Measurements from ENCODE around the gene SMIM28. TPM values are rescaled to one million over a fixed set of nuclear protein-coding genes. Genes with fewer than 3 reads are reported as not detected.
A peak's percentile ranks its signal among the peaks of the same experiment; 100 is the strongest.

SMIM28 gene
- not detected in 2 replicates for total RNA-seq
- not detected in 2 replicates for polyA plus RNA-seq
- polyA plus RNA-seq (2011; cell fraction: cytosol; rRNA removed), result not detected in 2 replicates
- polyA plus RNA-seq (2011; cell fraction: nucleus; rRNA removed), result not detected in 2 replicates
- not detected in 2 replicates for polyA plus RNA-seq (2012)
- polyA minus RNA-seq, result not detected in 2 replicates
- polyA minus RNA-seq (2011; cell fraction: cytosol; rRNA and poly(A)+ RNA removed), result not detected
- polyA minus RNA-seq (2011; cell fraction: nucleus; rRNA and poly(A)+ RNA removed), result not detected in 2 replicates
- Bru-seq, nascent RNA, result percentile 11 among the genes with signal in this experiment
- not detected for BruChase-seq, experiment 1, labeled RNA remaining after a 6-hour chase
- BruChase-seq, experiment 2, labeled RNA remaining after a 2-hour chase, result not detected
- long read RNA-seq, result 0 reads

DNA sequence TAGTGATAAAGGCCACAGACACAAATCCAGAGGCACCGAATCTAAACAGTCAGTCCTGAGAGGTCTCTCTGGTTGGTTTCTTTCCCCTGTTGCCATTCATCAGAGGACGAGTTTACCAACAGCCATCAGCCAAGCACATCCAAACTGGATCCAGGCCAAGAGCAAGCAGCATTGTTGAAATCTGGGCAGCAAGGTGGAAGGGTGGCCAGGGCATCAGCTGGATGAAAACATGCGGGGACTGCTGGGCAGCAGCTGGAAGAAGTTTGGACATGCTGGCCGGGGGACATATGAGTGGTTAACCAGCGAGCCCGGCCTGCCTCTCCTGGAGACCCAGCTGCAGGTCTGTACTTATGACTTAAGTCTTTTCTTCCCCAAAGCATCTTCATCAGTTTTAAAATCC lies at the start of gene SMIM28:
SMIM28 (plus strand) TSS at position 62 of the 400 bp plus-strand sequence; CDS start at position 230, 168 bp downstream.
- FAIRE-seq (no peak), DNase-seq (ENCODE audit: low read depth, low spot score) (no peak)
- intact Hi-C loops (cut with micrococcal nuclease), result no loop called here
- H3K36me3 ChIP-seq (ENCODE audit: control insufficient read depth in 2 of 2, extremely low read depth in 1 of 2, insufficient read depth in 2 of 2, low read length in 2 of 2), result no peaks in the 10 kb centered on the region
- H3K27me3 ChIP-seq (ENCODE audit: control insufficient read depth in 2 of 2, insufficient read depth in 2 of 2, low read length in 2 of 2), result no peaks in the 10 kb centered on the region
- H3K27ac ChIP-seq (ENCODE audit: insufficient read depth, low read depth, low read length), result no peak within 1 kb of the TSS
- TF ChIP-seq, protein P1, sequence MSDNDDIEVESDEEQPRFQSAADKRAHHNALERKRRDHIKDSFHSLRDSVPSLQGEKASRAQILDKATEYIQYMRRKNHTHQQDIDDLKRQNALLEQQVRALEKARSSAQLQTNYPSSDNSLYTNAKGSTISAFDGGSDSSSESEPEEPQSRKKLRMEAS (IDR thresholded peaks at IDR 0.05; ENCODE audit: insufficient read depth, insufficient read length), result no peak
- TF ChIP-seq GATA2 (IDR thresholded peaks at IDR 0.05; ENCODE audit: insufficient read depth, insufficient read length, low read depth, low read length), result no peak
- TF ChIP-seq MYC (IDR thresholded peaks at IDR 0.05; ENCODE audit: low read depth, low read length), result no peak
- no peak for TF ChIP-seq FOS (IDR thresholded peaks at IDR 0.05; ENCODE audit: borderline replicate concordance, insufficient read depth, low read length)
- TF ChIP-seq, protein P2, sequence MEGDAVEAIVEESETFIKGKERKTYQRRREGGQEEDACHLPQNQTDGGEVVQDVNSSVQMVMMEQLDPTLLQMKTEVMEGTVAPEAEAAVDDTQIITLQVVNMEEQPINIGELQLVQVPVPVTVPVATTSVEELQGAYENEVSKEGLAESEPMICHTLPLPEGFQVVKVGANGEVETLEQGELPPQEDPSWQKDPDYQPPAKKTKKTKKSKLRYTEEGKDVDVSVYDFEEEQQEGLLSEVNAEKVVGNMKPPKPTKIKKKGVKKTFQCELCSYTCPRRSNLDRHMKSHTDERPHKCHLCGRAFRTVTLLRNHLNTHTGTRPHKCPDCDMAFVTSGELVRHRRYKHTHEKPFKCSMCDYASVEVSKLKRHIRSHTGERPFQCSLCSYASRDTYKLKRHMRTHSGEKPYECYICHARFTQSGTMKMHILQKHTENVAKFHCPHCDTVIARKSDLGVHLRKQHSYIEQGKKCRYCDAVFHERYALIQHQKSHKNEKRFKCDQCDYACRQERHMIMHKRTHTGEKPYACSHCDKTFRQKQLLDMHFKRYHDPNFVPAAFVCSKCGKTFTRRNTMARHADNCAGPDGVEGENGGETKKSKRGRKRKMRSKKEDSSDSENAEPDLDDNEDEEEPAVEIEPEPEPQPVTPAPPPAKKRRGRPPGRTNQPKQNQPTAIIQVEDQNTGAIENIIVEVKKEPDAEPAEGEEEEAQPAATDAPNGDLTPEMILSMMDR (IDR thresholded peaks at IDR 0.05; ENCODE audit: extremely low read depth in 1 of 2, insufficient read depth in 1 of 2, low read depth in 1 of 2, low read length in 2 of 2), result no peak
- TF ChIP-seq POLR2AphosphoS5 (IDR thresholded peaks at IDR 0.05; ENCODE audit: insufficient read depth, low read depth, low read length), result no peak
- no peak for TF ChIP-seq POLR2A (IDR thresholded peaks at IDR 0.05; ENCODE audit: low read depth, low read length)
- TF ChIP-seq EZH2 (IDR thresholded peaks at IDR 0.05; ENCODE audit: borderline replicate concordance, low read depth, low read length, severe bottlenecking), result no peak
- no peak for TF ChIP-seq JUN (IDR thresholded peaks at IDR 0.05; ENCODE audit: borderline replicate concordance, insufficient read depth, insufficient read length, low read depth)
- no peak within 1 kb of the TSS for H3K4me2 ChIP-seq (ENCODE audit: insufficient read depth, low read length)
- H3K9me3 ChIP-seq (replicated peaks; ENCODE audit: control insufficient read depth, insufficient read depth, low read length), result no peaks in the 10 kb centered on the region
- no TSS peak for BruUV-seq (replicated peaks)
- H3K9me1 ChIP-seq (replicated peaks; ENCODE audit: control insufficient read depth, extremely low read depth, insufficient read depth, low read length), result no peaks in the 10 kb centered on the region
- H3K9ac ChIP-seq (replicated peaks; ENCODE audit: extremely low read depth, insufficient read depth, low read length), result no peak within 1 kb of the TSS
- H3K4me3 ChIP-seq (replicated peaks in 1 of 3; ENCODE audit: insufficient read depth in 1 of 3, low read depth in 1 of 3, low read length in 3 of 3), result no peak within 1 kb of the TSS
- H3K4me1 ChIP-seq (ENCODE audit: control insufficient read depth, extremely low read depth, insufficient read depth, low read length), result peaks cover 4% of the 10 kb centered on the region
- POLR2A ChIA-PET, result no interaction called here
- no peaks in the 10 kb centered on the region for H4K20me1 ChIP-seq (replicated peaks; ENCODE audit: control insufficient read depth, extremely low read depth, insufficient read depth, low read length)
- dilution Hi-C loops (cut with MboI; ENCODE audit: extremely low pct_ligation_motif_present, low sequenced_read_pairs), result no loop called here
- CTCF ChIA-PET, result interaction anchor here (1.1 to 1.3 kb wide), 2 partner anchors 11 to 25 kb away, joined by 3 read pairs; no protein-coding TSS in a partner anchor
- H2AFZ ChIP-seq (ENCODE audit: low read depth, low read length), result no peak within 1 kb of the TSS
- H3K79me2 ChIP-seq (ENCODE audit: control insufficient read depth, insufficient read depth, low read length), result no peaks in the 10 kb centered on the region
